SK-N-SH (cell line): ENCODE data around the gene EXPH5. TPM values are rescaled to one million over a fixed set of nuclear protein-coding genes. Genes with fewer than 3 reads are reported as not detected.
A peak's percentile ranks its signal among the peaks of the same experiment; 100 is the strongest.

Source experiments
- ELF1 ChIP-seq: IDR thresholded peaks from 2 replicates; pipeline ENCODE4 v1.4.0; 2012
- EP300 ChIP-seq, 2 experiments: IDR thresholded peaks; 2 replicates each; pipeline versions ENCODE4 v1.4.0 to v1.6.1; 2012; ENCODE audit warnings: borderline replicate concordance in 1 of 2, low read depth in 1 of 2, low read length in 1 of 2
- EZH2phosphoT487 ChIP-seq: fragments of 200-600 bp; sonication (generic); IDR thresholded peaks from 2 replicates; pipeline ENCODE4 v1.6.1; 2017; ENCODE audit warnings: low read depth, mixed run types, mild to moderate bottlenecking, antibody characterized with exemption, moderate library complexity, borderline replicate concordance
- GABPA ChIP-seq: IDR thresholded peaks from 2 replicates; pipeline ENCODE4 v1.4.0; 2012; ENCODE audit warnings: low read depth, mild to moderate bottlenecking
- JUND ChIP-seq: IDR thresholded peaks from 2 replicates; pipeline ENCODE4 v1.4.0; 2012
- MEF2A ChIP-seq: IDR thresholded peaks from 2 replicates; pipeline ENCODE4 v1.4.0; 2012; ENCODE audit warnings: low read depth, borderline replicate concordance
- MXI1 ChIP-seq: IDR thresholded peaks from 2 replicates; pipeline ENCODE4 v1.6.1; 2012; ENCODE audit warnings: mild to moderate bottlenecking, low read depth, low read length, improper control_type of control experiment
- RCOR1 ChIP-seq: fragments of 150-350 bp; IDR thresholded peaks from 2 replicates; pipeline ENCODE4 v1.6.1; 2017; ENCODE audit warnings: antibody characterized with exemption, low read length
- SIN3A ChIP-seq: IDR thresholded peaks from 2 replicates; pipeline ENCODE4 v1.6.1; 2012; ENCODE audit warnings: low read depth, mild to moderate bottlenecking, low read length, moderate library complexity, borderline replicate concordance
- SMC3 ChIP-seq: IDR thresholded peaks from 2 replicates; pipeline ENCODE4 v1.6.1; 2012; ENCODE audit warnings: low read depth, low read length, improper control_type of control experiment
- TCF12 ChIP-seq: IDR thresholded peaks from 2 replicates; pipeline ENCODE4 v1.4.0; 2012
- TEAD4 ChIP-seq: IDR thresholded peaks from 2 replicates; pipeline ENCODE4 v1.4.0; 2012; ENCODE audit warnings: mild to moderate bottlenecking, borderline replicate concordance; ENCODE audit not compliant: insufficient read depth
- YY1 ChIP-seq: IDR thresholded peaks from 2 replicates; pipeline ENCODE4 v1.4.0; 2012; ENCODE audit warnings: low read depth, mild to moderate bottlenecking
- polyA plus RNA-seq, 3 experiments: library from polyadenylated mRNA; depleted of rRNA; stranded (reverse); fragments of >200 nt; gene quantifications; 2 replicates each; pipeline ENCODE4 v1.2.3, GENCODE V29; 2012
- TF ChIP-seq, protein P1 (sequence below): IDR thresholded peaks from 2 replicates; pipeline ENCODE4 v1.4.0; 2012; ENCODE audit warnings: low read depth, borderline replicate concordance
- TF ChIP-seq, protein P2 (sequence below): IDR thresholded peaks from 2 replicates; pipeline ENCODE4 v1.4.0; 2012; ENCODE audit warnings: low read depth
- TF ChIP-seq, protein P3 (sequence below): IDR thresholded peaks from 2 replicates; pipeline ENCODE4; 2012
- TF ChIP-seq, protein P4 (sequence below): IDR thresholded peaks from 2 replicates; pipeline ENCODE4 v1.4.0; 2012; ENCODE audit warnings: low read depth, borderline replicate concordance

EXPH5 gene
- polyA plus RNA-seq, 1 of the 3 experiments (the other 2 are of a cell fraction) = 0.05 TPM

DNA sequence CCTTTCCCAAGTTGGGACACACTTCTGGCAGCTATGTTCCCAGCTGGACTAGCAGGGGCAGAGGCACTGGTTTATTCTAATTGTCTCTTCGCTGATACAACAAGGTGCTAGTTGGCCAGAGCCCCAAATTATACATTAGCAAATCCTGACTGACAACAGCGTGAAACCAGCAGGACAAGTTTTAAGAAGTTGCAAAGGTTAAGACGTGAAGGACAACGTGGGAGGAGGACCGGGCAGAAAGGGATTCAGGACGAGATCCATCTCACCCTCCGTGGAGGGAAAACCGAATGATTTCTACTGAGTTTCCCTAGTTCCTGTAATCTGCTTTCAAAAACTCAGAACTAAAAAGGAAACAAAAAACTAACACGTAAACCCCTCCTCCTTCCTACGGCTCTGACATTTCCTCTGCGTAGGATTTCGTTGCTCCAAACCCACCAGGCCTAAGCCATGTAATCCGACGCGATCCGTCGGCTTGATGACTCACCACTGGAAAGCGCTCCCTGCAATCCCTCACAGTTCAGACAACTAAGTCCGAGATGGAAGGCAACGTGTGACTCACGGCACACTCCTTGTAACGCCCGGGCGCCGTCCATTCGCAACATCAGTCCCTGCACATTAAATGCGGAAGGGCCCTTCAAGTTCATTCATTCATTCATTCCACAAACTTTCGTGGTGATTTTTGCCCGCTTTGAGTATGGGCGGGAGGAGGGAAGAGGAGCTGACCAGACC, 96.1 kb downstream of the EXPH5 start (continued):
- 0 out of 2 replicates have a peak, but pooled peaks have one; percentile 7 for TF ChIP-seq ELF1
- TF ChIP-seq, protein P1, sequence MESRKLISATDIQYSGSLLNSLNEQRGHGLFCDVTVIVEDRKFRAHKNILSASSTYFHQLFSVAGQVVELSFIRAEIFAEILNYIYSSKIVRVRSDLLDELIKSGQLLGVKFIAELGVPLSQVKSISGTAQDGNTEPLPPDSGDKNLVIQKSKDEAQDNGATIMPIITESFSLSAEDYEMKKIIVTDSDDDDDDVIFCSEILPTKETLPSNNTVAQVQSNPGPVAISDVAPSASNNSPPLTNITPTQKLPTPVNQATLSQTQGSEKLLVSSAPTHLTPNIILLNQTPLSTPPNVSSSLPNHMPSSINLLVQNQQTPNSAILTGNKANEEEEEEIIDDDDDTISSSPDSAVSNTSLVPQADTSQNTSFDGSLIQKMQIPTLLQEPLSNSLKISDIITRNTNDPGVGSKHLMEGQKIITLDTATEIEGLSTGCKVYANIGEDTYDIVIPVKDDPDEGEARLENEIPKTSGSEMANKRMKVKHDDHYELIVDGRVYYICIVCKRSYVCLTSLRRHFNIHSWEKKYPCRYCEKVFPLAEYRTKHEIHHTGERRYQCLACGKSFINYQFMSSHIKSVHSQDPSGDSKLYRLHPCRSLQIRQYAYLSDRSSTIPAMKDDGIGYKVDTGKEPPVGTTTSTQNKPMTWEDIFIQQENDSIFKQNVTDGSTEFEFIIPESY = peak; percentile 29; the same call in 1 of the 2 replicates
- TF ChIP-seq, protein P2, sequence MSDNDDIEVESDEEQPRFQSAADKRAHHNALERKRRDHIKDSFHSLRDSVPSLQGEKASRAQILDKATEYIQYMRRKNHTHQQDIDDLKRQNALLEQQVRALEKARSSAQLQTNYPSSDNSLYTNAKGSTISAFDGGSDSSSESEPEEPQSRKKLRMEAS = peak; percentile 92
- TF ChIP-seq TCF12 = peak; percentile 87
- peak in 1 of 2 experiments; percentile 42; a peak in 1 of 4 replicates for TF ChIP-seq EP300 (IDR thresholded peaks at IDR 0.05; ENCODE audit: borderline replicate concordance in 1 of 2, low read depth in 1 of 2, low read length in 1 of 2)
- TF ChIP-seq GABPA = peak; percentile 34; the same call in 1 of the 2 replicates
- TF ChIP-seq YY1 = peak; percentile 48; the same call in 1 of the 2 replicates
- TF ChIP-seq, protein P3, sequence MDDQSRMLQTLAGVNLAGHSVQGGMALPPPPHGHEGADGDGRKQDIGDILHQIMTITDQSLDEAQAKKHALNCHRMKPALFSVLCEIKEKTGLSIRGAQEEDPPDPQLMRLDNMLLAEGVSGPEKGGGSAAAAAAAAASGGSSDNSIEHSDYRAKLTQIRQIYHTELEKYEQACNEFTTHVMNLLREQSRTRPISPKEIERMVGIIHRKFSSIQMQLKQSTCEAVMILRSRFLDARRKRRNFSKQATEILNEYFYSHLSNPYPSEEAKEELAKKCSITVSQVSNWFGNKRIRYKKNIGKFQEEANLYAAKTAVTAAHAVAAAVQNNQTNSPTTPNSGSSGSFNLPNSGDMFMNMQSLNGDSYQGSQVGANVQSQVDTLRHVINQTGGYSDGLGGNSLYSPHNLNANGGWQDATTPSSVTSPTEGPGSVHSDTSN = peak; percentile 89
- TF ChIP-seq, protein P4, sequence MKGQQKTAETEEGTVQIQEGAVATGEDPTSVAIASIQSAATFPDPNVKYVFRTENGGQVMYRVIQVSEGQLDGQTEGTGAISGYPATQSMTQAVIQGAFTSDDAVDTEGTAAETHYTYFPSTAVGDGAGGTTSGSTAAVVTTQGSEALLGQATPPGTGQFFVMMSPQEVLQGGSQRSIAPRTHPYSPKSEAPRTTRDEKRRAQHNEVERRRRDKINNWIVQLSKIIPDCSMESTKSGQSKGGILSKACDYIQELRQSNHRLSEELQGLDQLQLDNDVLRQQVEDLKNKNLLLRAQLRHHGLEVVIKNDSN = no peak
- TF ChIP-seq TEAD4 = no peak; the same call in 1 of the 2 replicates
- peak; percentile 97 for TF ChIP-seq JUND
- no peak for TF ChIP-seq MEF2A
- TF ChIP-seq EZH2phosphoT487 = no peak
- TF ChIP-seq SMC3 = 0 out of 2 replicates have a peak, but pooled peaks have one; percentile 3
- TF ChIP-seq MXI1 = peak; percentile 62; the same call in 1 of the 2 replicates
- peak; percentile 59; the same call in 1 of the 2 replicates for TF ChIP-seq SIN3A
- TF ChIP-seq RCOR1 = peak; percentile 7; the same call in 1 of the 2 replicates
